HuH-7 (cell line): ENCODE data around the gene CSNK1G2.

Experiments
- DNase-seq: peaks from one replicate; pipeline ENCODE4 v3.0.0; 2011; ENCODE audit warnings: low spot score

The CSNK1G2 gene

DNA sequence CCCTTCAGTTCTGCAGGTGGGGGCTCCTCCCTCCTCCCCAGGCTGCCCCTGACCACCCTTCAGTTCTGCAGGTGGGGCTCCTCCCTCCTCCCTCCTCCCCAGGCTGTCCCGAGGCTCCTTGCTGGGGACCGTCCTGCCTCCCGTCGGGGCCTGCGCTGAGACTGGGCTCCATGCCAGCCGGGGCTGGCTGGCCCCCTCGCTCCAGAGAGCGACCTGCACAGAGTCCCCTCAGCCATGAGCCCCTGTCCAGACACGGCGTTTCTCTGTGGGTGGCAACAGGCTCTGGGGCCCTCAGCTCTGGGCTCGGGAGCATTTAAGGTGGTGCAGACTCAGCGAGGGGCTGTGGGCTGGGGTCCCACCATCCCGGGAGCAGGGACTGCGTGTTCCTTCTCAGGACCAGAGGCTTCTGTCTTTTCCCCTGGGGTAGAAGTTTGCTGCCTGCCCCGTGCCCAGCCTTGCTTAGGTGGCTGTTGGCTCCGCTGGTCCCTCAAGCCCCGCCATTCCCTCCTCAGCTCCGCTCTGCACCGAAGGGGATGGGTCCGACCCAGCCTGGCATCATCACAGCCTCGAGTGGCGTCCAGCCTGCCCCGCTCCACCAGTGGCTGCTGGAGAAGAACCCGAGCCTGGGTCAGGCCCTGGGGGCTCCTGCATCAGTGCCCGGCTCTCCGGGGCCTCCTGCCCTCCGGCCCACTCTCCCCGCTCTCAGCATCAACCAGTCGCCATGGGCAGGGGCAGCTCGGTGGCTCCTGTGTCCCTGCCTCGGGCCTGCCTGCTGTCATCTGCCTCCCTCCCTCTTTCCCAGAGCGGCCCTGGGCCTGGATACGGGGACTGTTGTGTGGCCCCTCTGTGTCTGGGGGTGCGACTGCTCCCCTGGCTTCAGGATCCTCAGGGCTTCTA lies 27.6 kb downstream of the CSNK1G2 start:
- DNase-seq = no peak

DNA sequence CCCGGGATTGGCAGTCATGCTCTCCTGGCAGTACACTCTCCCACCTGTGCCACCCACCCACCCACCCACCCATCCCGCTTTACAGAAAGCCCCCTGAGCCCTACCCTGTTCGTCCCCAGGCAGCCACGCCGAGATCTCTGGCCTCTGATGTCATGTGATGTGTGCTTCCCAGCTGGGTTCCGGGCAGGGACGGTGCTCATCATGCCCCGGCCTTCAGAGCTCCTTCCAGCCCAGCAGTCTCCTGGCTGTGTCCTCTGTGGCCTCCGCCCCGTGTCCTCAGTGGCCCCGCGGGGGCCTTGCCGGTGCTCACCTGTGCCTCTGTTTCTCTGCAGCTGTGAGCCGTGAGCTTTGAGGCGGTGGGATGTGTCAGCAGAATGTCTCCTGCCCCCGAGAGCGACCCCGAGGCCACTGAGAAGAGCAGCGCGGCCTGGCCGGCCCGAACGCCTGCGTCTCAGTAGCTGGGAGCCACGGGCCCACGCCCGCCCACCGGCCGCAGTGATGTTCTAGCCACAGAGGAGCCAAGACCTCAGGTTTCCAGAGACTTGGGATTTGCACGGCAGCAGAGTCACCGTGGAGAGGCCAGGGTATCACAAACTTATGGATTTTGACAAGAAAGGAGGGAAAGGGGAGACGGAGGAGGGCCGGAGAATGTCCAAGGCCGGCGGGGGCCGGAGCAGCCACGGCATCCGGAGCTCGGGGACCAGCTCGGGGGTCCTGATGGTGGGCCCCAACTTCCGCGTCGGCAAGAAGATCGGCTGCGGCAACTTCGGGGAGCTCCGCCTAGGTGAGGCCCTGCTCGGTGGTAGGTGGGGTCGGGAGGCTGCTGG lies 28.4 kb downstream of the CSNK1G2 start:
- DNase-seq = no peak

DNA sequence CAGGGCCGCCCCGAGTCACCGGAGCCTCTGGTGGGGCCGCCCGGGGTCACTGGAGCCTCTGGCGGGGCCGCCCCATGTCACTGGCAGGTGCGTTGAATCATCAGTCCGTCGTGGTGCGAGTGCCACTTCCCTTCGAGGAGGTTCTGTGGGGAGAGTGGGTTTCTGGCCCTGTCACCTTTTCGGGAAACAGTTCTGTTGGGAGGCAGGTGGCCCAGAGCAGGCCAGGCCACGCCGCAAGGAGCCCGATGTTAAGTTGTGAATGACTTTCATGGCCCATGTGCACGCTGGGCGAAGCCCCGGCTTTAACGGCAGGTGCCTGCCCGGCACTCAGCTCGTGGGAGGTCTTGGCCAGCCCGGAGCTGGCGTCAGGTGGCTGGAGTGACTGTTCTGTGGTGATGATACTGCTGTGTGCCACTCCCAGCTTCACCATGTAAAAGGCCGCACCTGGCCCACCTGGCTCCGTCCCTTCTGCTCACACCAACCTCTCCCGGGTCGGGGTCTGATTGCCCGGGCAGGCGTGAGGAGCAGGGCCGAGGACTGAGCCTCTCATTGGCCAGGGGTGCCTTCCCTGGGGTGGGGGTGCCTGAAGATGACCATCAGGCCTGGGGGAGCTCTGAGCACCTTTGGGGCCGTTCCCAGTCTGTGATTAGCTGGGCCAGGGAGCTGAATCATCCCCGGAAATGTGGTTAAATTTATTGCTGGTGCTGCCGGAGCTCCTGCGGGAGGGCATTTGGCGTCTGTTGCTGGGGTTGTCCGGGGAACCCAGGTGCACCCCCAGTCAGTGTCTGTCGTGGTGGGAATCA lies 29.2 kb downstream of the CSNK1G2 start:
- DNase-seq = no peak

GRCh38 chr19:1970806-1971502 lies 30.0 kb downstream of the CSNK1G2 start:
- no peak for DNase-seq

DNA sequence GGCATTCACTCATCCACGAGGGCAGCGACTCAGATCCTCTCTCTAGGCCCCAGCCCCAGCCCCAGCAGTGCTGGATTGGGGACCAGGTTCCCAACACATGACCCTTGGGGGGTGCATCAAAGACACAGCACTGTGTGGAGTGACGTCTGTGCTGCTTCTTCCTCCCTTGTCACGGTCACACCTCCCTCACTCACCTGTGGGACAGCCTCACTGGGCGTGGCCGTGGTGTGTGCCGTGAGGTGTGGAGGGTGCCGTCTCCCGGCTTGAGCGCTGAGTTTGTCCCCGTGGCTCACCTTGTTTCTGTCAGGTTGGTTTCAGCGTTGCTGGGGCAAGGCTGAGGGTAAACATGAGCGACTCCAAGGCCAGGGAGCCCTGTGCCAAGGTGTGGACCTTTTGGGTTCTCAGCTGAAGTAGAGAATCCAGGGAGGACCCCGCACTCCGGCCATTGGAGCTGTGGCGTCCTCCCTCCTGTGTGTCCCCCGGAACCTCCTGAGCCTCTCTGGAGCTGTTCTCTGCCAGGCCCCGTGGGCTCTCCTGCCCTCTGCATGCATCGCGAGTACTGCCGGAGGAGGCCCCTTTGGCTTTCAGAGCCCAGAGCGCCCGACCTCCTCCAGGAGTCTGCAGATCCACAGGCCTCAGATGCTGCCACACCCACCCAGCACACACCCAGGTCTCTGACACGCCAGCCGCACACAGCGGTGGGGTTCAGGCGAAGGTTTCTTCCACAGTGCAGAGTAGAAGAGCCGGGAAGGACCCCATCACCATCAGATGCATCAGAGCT lies 33.6 kb downstream of the CSNK1G2 start:
- DNase-seq = no peak

- DNase-seq = no peak
Observed at GRCh38 chr19:1975162-1975480, 34.1 kb downstream of the CSNK1G2 start.

GRCh38 chr19:1977120-1977519 lies 36.1 kb downstream of the CSNK1G2 start:
- DNase-seq = no peak

GRCh38 chr19:1978346-1978894 lies 37.4 kb downstream of the CSNK1G2 start:
- no peak for DNase-seq

- no peak for DNase-seq
Observed at GRCh38 chr19:1979017-1979416, 38.0 kb downstream of the CSNK1G2 start.

GRCh38 chr19:1979642-1980041 lies 38.7 kb downstream of the CSNK1G2 start:
- no peak for DNase-seq

DNA sequence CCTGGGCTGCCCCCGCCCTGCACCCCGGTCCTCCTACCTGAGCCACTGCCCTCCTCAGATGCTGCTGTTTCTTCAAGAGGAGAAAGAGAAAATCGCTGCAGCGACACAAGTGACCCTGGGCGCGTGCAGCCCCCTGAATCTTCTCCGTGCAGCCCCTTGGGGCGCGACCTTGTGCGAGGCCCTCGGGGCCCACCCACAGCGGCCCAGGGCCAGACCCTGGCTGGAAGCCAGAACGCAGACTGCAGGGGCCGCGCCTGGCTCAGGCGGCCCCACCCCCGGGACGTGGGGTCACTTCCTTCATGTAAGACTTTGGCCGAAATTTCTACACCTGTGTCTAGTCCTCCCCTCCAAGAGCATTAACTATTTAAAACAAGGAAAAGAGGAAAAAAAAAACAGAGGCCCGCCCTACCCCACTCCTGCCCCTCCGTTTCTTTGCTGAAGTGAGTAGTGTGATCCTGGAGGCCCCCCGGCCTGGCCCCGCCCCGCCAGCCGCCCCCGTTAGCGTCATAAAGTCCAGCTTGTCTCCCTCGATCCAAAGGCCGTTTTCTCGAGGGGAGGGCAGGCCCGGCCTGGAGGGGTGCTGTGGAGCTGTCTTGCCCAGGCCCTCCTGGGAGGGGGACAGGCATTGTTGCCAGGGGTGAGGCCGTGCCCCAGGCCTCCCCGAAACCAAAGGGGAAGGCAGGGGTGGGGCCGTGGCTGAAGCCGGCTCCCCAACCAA lies 39.3 kb downstream of the CSNK1G2 start:
- DNase-seq = no peak

DNA sequence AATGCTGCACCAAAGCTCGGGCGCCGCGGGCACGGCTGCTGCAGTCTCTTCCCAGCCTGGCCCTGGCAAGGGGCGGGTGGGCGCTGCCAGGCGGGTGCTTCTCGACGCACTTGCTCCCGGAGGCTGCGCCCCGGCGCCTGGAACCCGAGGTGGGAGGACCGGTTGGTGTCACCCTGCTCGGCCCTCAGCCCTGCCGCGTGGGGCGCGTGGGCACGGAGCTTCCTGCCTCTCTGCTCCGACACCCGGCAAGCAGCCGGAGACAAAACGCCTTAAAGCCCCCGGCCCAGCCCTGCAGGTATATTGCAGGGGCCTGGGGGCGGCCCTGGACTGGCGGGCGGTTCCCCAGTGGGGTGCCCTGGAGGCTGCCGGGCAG lies 39.8 kb downstream of the CSNK1G2 start:
- DNase-seq = no peak

GRCh38 chr19:1981253-1981652 lies 40.3 kb downstream of the CSNK1G2 start:
- no peak for DNase-seq

DNA sequence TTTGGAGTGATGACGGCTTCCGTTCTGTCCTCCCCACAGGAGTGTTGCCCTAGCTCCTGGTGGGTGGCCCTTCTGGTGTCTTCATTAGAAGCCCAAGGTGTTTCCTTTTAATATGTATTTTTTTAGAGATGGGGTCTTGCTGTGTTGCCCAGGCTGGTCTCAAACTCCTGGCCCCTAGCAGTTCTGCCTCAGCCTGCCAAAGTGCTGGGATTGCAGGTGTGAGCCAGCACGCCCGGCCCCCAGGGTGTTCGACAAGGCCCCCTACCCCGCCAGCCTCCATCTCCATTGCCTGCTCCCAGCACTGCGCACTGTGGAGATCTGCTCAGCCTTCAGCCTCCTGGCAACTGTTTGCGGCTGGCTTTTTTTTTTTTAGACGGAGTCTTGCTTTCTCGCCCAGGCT lies 43.4 kb downstream of the CSNK1G2 start:
- no peak for DNase-seq

- DNase-seq = no peak
Observed at GRCh38 chr19:1985588-1986356, 44.8 kb downstream of the CSNK1G2 start.

- DNase-seq = no peak
Observed at GRCh38 chr19:1986357-1987162, 45.6 kb downstream of the CSNK1G2 start.

DNA sequence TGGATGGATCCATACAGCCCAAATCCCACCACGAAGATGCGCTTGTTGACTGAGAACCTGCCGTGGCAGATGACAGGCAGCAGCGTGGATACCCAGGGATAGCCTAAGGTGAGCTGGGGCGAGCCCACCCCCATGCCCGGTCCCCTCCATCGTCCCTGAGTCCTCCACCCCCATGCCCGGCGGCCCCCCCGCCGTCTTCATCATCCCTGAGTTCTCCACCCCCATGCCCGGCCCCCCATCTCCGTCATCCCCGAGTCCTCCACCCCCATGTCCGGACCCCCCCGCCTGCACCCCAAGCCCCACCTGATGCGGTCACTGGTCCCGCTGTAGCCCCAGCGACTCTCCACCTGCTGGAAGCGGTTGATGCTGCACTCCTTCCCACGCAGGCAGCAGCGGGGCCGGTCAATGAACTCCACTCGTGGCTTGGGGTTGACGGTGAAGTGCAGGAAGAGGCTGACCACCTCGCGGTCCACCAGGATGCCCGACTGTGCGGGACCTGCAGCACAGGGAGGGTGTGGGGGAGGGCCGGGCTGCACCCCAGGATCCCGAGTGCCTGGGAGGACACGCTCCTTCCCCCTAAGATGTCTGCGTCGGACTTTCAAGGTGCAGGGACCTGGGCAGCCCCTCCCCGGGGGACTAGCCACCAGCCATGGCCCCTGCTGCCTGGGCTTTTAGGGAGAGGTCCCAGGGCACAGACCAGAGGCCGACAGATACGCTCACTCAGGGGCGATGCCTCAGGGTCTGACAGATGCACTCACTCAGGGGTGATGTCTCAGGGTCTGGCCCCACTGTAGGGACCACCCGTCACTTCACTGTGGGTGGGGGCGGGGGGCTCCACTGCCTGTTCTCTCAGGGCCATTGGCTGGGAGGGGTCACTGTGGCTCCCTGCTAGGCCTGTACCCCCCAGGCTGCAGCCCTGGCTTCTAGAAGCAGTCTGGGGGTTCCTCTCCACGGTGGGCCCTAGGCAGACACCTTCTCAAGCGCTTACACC lies 46.5 kb downstream of the CSNK1G2 start:
- DNase-seq = no peak
